H1 (cell line): ENCODE measurements around the gene CADM2. TPM values are rescaled to one million over a fixed set of nuclear protein-coding genes. Genes with fewer than 3 reads are reported as not detected.

Experiments used
- BACH1 ChIP-seq: IDR thresholded peaks from 2 replicates; pipeline ENCODE4 v1.6.1; 2012; ENCODE audit warnings: low read length, improper control_type of control experiment
- BCL11A ChIP-seq, 2 experiments: IDR thresholded peaks; one replicate each; pipeline ENCODE4 v1.6.1; 2011; ENCODE audit warnings: low read depth in 2 of 2, low read length in 2 of 2, mild to moderate bottlenecking in 2 of 2
- BRCA1 ChIP-seq: IDR thresholded peaks from 2 replicates; pipeline ENCODE4 v1.6.1; 2012; ENCODE audit warnings: low read depth, low read length, improper control_type of control experiment
- CTBP2 ChIP-seq: IDR thresholded peaks from 2 replicates; pipeline ENCODE4 v1.7.0; 2011; ENCODE audit warnings: borderline replicate concordance, mild to moderate bottlenecking, moderate library complexity, mixed read lengths, low read length; ENCODE audit not compliant: insufficient read depth, insufficient read length
- EP300 ChIP-seq, 2 experiments: IDR thresholded peaks; 1 replicate in 1 of 2; 2 replicates in 1 of 2; pipeline ENCODE4 v1.6.1; 2011 to 2012; ENCODE audit warnings: low read depth in 2 of 2, low read length in 2 of 2, mild to moderate bottlenecking in 2 of 2, borderline replicate concordance in 1 of 2, inconsistent platforms in 1 of 2, moderate library complexity in 1 of 2
- KDM1A ChIP-seq: fragments of 200-600, 300-600 bp; sonication (generic); IDR thresholded peaks from 2 replicates; pipeline ENCODE4 v1.7.1; 2016; ENCODE audit warnings: mild to moderate bottlenecking, low read length, borderline replicate concordance
- POLR2AphosphoS5 ChIP-seq: IDR thresholded peaks from 2 replicates; pipeline ENCODE4 v1.6.1; 2011; ENCODE audit warnings: low read depth, low read length
- RAD21 ChIP-seq, 2 experiments: IDR thresholded peaks in 1 of 2; conservative IDR thresholded peaks in 1 of 2; 2 replicates each; pipeline ENCODE4 v1.6.1; 2011; ENCODE audit warnings: low read depth in 2 of 2, low read length in 2 of 2, improper control_type of control experiment in 1 of 2, inconsistent platforms in 1 of 2, mild to moderate bottlenecking in 1 of 2, moderate library complexity in 1 of 2
- RXRA ChIP-seq: IDR thresholded peaks from 2 replicates; pipeline ENCODE4 v1.6.1; 2011; ENCODE audit warnings: low read depth, mild to moderate bottlenecking, low read length, moderate library complexity; ENCODE audit not compliant: insufficient read depth
- SIX5 ChIP-seq: IDR thresholded peaks from 2 replicates; pipeline ENCODE4 v1.6.1; 2011; ENCODE audit warnings: mild to moderate bottlenecking, low read depth, low read length
- TAF1 ChIP-seq: IDR thresholded peaks from 2 replicates; pipeline ENCODE4 v1.6.1; 2011; ENCODE audit warnings: mild to moderate bottlenecking, low read depth, low read length
- polyA plus RNA-seq, 7 experiments: library from polyadenylated mRNA; depleted of rRNA in 3 of 7; stranded (reverse) in 5 of 7; unstranded in 2 of 7; fragments of >200 nt in 5 of 7; fragments of 200-250 nt in 2 of 7; gene quantifications; 1 replicate in 5 of 7; 2 replicates in 1 of 7; 4 replicates in 1 of 7; pipeline versions ENCODE4 v1.2.1 to v1.2.3, GENCODE V29; 2011 to 2013; ENCODE audit warnings: missing spikeins in 2 of 7, mixed read lengths in 2 of 7
- total RNA-seq: library from RNA; stranded (reverse); fragmentation: NEBNext Ultra II Directional; extraction: Animal tissue kit (Norgen Biotek cat#: 25700); gene quantifications from 2 replicates; pipeline ENCODE4 v1.2.1, GENCODE V29; 2021
- TF ChIP-seq, protein P1 (sequence below): fragments of 300-600 bp; sonication (generic); IDR thresholded peaks from 2 replicates; pipeline ENCODE4 v1.7.1; 2012; ENCODE audit warnings: low read length, moderate library complexity, mild to moderate bottlenecking, inconsistent platforms; ENCODE audit not compliant: insufficient replicate concordance

The CADM2 gene
- total and polyA plus RNA-seq, 2 of the 8 experiments (the other 6 are each of a cell fraction or from before 2014, with no cell fraction given) = 14.9 to 20.9 TPM

- TF ChIP-seq, protein P1, sequence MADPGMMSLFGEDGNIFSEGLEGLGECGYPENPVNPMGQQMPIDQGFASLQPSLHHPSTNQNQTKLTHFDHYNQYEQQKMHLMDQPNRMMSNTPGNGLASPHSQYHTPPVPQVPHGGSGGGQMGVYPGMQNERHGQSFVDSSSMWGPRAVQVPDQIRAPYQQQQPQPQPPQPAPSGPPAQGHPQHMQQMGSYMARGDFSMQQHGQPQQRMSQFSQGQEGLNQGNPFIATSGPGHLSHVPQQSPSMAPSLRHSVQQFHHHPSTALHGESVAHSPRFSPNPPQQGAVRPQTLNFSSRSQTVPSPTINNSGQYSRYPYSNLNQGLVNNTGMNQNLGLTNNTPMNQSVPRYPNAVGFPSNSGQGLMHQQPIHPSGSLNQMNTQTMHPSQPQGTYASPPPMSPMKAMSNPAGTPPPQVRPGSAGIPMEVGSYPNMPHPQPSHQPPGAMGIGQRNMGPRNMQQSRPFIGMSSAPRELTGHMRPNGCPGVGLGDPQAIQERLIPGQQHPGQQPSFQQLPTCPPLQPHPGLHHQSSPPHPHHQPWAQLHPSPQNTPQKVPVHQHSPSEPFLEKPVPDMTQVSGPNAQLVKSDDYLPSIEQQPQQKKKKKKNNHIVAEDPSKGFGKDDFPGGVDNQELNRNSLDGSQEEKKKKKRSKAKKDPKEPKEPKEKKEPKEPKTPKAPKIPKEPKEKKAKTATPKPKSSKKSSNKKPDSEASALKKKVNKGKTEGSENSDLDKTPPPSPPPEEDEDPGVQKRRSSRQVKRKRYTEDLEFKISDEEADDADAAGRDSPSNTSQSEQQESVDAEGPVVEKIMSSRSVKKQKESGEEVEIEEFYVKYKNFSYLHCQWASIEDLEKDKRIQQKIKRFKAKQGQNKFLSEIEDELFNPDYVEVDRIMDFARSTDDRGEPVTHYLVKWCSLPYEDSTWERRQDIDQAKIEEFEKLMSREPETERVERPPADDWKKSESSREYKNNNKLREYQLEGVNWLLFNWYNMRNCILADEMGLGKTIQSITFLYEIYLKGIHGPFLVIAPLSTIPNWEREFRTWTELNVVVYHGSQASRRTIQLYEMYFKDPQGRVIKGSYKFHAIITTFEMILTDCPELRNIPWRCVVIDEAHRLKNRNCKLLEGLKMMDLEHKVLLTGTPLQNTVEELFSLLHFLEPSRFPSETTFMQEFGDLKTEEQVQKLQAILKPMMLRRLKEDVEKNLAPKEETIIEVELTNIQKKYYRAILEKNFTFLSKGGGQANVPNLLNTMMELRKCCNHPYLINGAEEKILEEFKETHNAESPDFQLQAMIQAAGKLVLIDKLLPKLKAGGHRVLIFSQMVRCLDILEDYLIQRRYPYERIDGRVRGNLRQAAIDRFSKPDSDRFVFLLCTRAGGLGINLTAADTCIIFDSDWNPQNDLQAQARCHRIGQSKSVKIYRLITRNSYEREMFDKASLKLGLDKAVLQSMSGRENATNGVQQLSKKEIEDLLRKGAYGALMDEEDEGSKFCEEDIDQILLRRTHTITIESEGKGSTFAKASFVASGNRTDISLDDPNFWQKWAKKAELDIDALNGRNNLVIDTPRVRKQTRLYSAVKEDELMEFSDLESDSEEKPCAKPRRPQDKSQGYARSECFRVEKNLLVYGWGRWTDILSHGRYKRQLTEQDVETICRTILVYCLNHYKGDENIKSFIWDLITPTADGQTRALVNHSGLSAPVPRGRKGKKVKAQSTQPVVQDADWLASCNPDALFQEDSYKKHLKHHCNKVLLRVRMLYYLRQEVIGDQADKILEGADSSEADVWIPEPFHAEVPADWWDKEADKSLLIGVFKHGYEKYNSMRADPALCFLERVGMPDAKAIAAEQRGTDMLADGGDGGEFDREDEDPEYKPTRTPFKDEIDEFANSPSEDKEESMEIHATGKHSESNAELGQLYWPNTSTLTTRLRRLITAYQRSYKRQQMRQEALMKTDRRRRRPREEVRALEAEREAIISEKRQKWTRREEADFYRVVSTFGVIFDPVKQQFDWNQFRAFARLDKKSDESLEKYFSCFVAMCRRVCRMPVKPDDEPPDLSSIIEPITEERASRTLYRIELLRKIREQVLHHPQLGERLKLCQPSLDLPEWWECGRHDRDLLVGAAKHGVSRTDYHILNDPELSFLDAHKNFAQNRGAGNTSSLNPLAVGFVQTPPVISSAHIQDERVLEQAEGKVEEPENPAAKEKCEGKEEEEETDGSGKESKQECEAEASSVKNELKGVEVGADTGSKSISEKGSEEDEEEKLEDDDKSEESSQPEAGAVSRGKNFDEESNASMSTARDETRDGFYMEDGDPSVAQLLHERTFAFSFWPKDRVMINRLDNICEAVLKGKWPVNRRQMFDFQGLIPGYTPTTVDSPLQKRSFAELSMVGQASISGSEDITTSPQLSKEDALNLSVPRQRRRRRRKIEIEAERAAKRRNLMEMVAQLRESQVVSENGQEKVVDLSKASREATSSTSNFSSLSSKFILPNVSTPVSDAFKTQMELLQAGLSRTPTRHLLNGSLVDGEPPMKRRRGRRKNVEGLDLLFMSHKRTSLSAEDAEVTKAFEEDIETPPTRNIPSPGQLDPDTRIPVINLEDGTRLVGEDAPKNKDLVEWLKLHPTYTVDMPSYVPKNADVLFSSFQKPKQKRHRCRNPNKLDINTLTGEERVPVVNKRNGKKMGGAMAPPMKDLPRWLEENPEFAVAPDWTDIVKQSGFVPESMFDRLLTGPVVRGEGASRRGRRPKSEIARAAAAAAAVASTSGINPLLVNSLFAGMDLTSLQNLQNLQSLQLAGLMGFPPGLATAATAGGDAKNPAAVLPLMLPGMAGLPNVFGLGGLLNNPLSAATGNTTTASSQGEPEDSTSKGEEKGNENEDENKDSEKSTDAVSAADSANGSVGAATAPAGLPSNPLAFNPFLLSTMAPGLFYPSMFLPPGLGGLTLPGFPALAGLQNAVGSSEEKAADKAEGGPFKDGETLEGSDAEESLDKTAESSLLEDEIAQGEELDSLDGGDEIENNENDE = no peak
- TF ChIP-seq TAF1 (no peak), POLR2AphosphoS5 (no peak), SIX5 (no peak), RAD21 (IDR thresholded peaks at IDR 0.05 in 1 of 2, conservative IDR thresholded peaks at IDR 0.05 in 1 of 2; ENCODE audit: low read depth in 2 of 2, low read length in 2 of 2) (no peak), BACH1 (no peak), BRCA1 (no peak), BCL11A (IDR thresholded peaks at IDR 0.05; ENCODE audit: low read depth in 2 of 2, low read length in 2 of 2) (no peak), EP300 (IDR thresholded peaks at IDR 0.05; ENCODE audit: borderline replicate concordance in 1 of 2, low read depth in 2 of 2, low read length in 2 of 2) (no peak), KDM1A (no peak), CTBP2 (no peak), RXRA (no peak)
These were observed 841.9 kb downstream of the CADM2 start (continued) for GRCh38 chr3:85800676-85801075.
